GM12891 (cell line): ENCODE data around the gene ITSN1.

ENCODE experiments used
- DNase-seq: peaks from one replicate; pipeline ENCODE4 v3.0.0; 2011; ENCODE audit warnings: low spot score; ENCODE audit not compliant: insufficient read length
- FAIRE-seq: peaks from 2 replicates; lab custom pipeline; 2011; peaks lifted over from hg19 to GRCh38; lab: Jason Lieb, UNC
- PAX5 ChIP-seq: IDR thresholded peaks from 2 replicates; pipeline ENCODE4 v1.6.1; 2011; ENCODE audit warnings: low read length, moderate library complexity, mild to moderate bottlenecking; ENCODE audit not compliant: insufficient read depth, severe bottlenecking
- POLR2A ChIP-seq: IDR thresholded peaks from 2 replicates; pipeline ENCODE4 v1.6.1; 2011; ENCODE audit warnings: low read depth, low read length, control low read depth
- POLR2AphosphoS5 ChIP-seq: IDR thresholded peaks from 2 replicates; pipeline ENCODE4 v1.6.1; 2011; ENCODE audit warnings: low read depth, low read length, control low read depth
- POU2F2 ChIP-seq: IDR thresholded peaks from 2 replicates; pipeline ENCODE4 v1.6.1; 2011; ENCODE audit warnings: low read depth, mild to moderate bottlenecking, control low read depth, low read length, moderate library complexity
- SPI1 ChIP-seq: IDR thresholded peaks from 2 replicates; pipeline ENCODE4 v1.6.1; 2011; ENCODE audit warnings: low read depth, low read length, control low read depth
- TAF1 ChIP-seq: IDR thresholded peaks from 2 replicates; pipeline ENCODE4 v1.6.1; 2011; ENCODE audit warnings: low read depth, low read length, control low read depth

The ITSN1 gene

GRCh38 chr21:33650230-33650629 is 7.9 kb downstream of the ITSN1 start:
- no peak for FAIRE-seq

GRCh38 chr21:33650929-33651509 is 8.7 kb downstream of the ITSN1 start:
- FAIRE-seq = no peak
- TF ChIP-seq POLR2A (no peak), TAF1 (no peak), POLR2AphosphoS5 (no peak), POU2F2 (no peak)
- DNase-seq = no peak

More at GRCh38 chr21:33650230-33650629, 7.9 kb downstream of the ITSN1 start:
- no peak for TF ChIP-seq SPI1
- no peak for TF ChIP-seq TAF1
- TF ChIP-seq POLR2A = no peak
- no peak for TF ChIP-seq POU2F2
- no peak for TF ChIP-seq POLR2AphosphoS5
- TF ChIP-seq PAX5 = no peak
- no peak for DNase-seq

- DNase-seq (no peak), FAIRE-seq (no peak)
- no peak for TF ChIP-seq TAF1
- TF ChIP-seq POLR2AphosphoS5 = no peak
- no peak for TF ChIP-seq POLR2A
- no peak for TF ChIP-seq PAX5
- TF ChIP-seq SPI1 = no peak
- TF ChIP-seq POU2F2 = no peak
Measured at GRCh38 chr21:33651965-33652680, 9.8 kb downstream of the ITSN1 start.

GRCh38 chr21:33654412-33654811 is 12.1 kb downstream of the ITSN1 start:
- no peak for DNase-seq
- TF ChIP-seq POLR2AphosphoS5 = no peak
- TF ChIP-seq TAF1 = no peak
- TF ChIP-seq PAX5 = no peak
- TF ChIP-seq POLR2A = no peak
- no peak for TF ChIP-seq POU2F2
- TF ChIP-seq SPI1 = no peak
- FAIRE-seq = no peak

- TF ChIP-seq POU2F2 (no peak), POLR2AphosphoS5 (no peak), SPI1 (no peak), TAF1 (no peak), POLR2A (no peak), PAX5 (no peak)
- no peak for FAIRE-seq
- DNase-seq = no peak
Measured at GRCh38 chr21:33655588-33656221, 13.4 kb downstream of the ITSN1 start.

- no peak for DNase-seq
- TF ChIP-seq POU2F2 (no peak), POLR2AphosphoS5 (no peak)
- no peak for FAIRE-seq
Measured at GRCh38 chr21:33657124-33657820, 15.0 kb downstream of the ITSN1 start.

GRCh38 chr21:33658919-33659567 is 16.7 kb downstream of the ITSN1 start:
- TF ChIP-seq POLR2A (no peak), POLR2AphosphoS5 (no peak), SPI1 (no peak), PAX5 (no peak), POU2F2 (no peak), TAF1 (no peak)
- FAIRE-seq = no peak
- DNase-seq = no peak

- FAIRE-seq = no peak
- TF ChIP-seq POU2F2 = no peak
- TF ChIP-seq POLR2A = no peak
- TF ChIP-seq PAX5 = no peak
- TF ChIP-seq TAF1 = no peak
- TF ChIP-seq POLR2AphosphoS5 = no peak
- no peak for TF ChIP-seq SPI1
- no peak for DNase-seq
Measured at GRCh38 chr21:33659568-33659949, 17.3 kb downstream of the ITSN1 start.

GRCh38 chr21:33660406-33660805 is 18.1 kb downstream of the ITSN1 start:
- no peak for TF ChIP-seq SPI1
- TF ChIP-seq TAF1 = no peak
- TF ChIP-seq POU2F2 = no peak
- TF ChIP-seq POLR2AphosphoS5 = no peak
- no peak for TF ChIP-seq POLR2A
- FAIRE-seq (no peak), DNase-seq (no peak)
